ENCODE data around the gene HAAO. TPM values are rescaled to one million over a fixed set of nuclear protein-coding genes. Genes with fewer than 3 reads are reported as not detected.
A peak's percentile ranks its signal among the peaks of the same experiment; 100 is the strongest.

HAAO gene
- total RNA-seq, 4 donors from 2014 or later, result 1.9 to 29.4 (median 4.0) TPM; not detected in 1

- Histone ChIP-seq H3K27ac (peak overlapping the region in 1 of 4 donors; percentile 9), H3K4me1 (peaks cover 8 to 22% (median 17%) of the 10 kb centered on the region in 4 donors), H3K9me3 (no peaks in the 10 kb centered on the region), H3K36me3 (no peaks in the 10 kb centered on the region), H3K4me3 (no peak overlapping the region), H3K27me3 (no peaks in the 10 kb centered on the region)
- WGBS, 2 donors (ENCODE audit: low coverage in 1 of 2), result 47 to 79% methylated on average over 3 to 11 of the region's 11 CpGs
- intact Hi-C loops (cut with DNase I; ENCODE audit: low total_unique reads) (loop anchor here (10.0 kb wide), 1 partner anchor 401 kb away; the partner anchor contains the start of gene ZFP36L2), in situ Hi-C loops (cut with MboI; ENCODE audit: low pct_ligation_motif_present in 1 of 4, low pct_unique_long_range_greater_than_20kb in 1 of 4, low sequenced_read_pairs in 3 of 4) (loop anchor here in 1 of 4 donors (10.0 kb wide), 2 partner anchors 411 to 661 kb away; no protein-coding TSS in a partner anchor)
- DNase-seq, result no peak
- TF ChIP-seq EP300 (IDR thresholded peaks at IDR 0.05; ENCODE audit: low read depth) (no peak), CTCF (IDR thresholded peaks at IDR 0.05) (no peak), POLR2AphosphoS5 (IDR thresholded peaks at IDR 0.05) (no peak), POLR2A (IDR thresholded peaks at IDR 0.05) (no peak)
These were observed 31.5 kb upstream of the HAAO start for GRCh38 chr2:42823744-42824453.

- Histone ChIP-seq H3K27me3 (no peaks in the 10 kb centered on the region), H3K4me1 (peaks cover 4 to 21% (median 7%) of the 10 kb centered on the region in 4 donors), H3K27ac (peak overlapping the region in 2 of 4 donors; percentile 22 to 27), H3K4me3 (no peak overlapping the region), H3K36me3 (no peaks in the 10 kb centered on the region), H3K9me3 (no peaks in the 10 kb centered on the region)
- DNase-seq, result peak; percentile 49
- intact Hi-C loops (cut with DNase I; ENCODE audit: low total_unique reads), result no loop called here
- 44% methylated on average over 2 of the region's 2 CpGs; no CpG with 5 or more reads in 1 of the 2 donors for WGBS, 2 donors (ENCODE audit: low coverage in 1 of 2)
- TF ChIP-seq POLR2A (IDR thresholded peaks at IDR 0.05) (no peak), EP300 (IDR thresholded peaks at IDR 0.05; ENCODE audit: low read depth) (no peak), POLR2AphosphoS5 (IDR thresholded peaks at IDR 0.05) (no peak), CTCF (IDR thresholded peaks at IDR 0.05) (no peak)
- in situ Hi-C loops (cut with MboI; ENCODE audit: low pct_ligation_motif_present in 1 of 4, low pct_unique_long_range_greater_than_20kb in 1 of 4, low sequenced_read_pairs in 3 of 4), result no loop called here
These were observed 26.8 kb upstream of the HAAO start for GRCh38 chr2:42819160-42819559.

- Histone ChIP-seq H3K4me3 (no peak overlapping the region), H3K4me1 (peaks cover 0 to 16% (median 7%) of the 10 kb centered on the region in 4 donors), H3K27me3 (no peaks in the 10 kb centered on the region), H3K36me3 (no peaks in the 10 kb centered on the region), H3K9me3 (no peaks in the 10 kb centered on the region), H3K27ac (no peak overlapping the region)
- 82 to 88% methylated on average over 2 of the region's 2 CpGs for WGBS, 2 donors (ENCODE audit: low coverage in 1 of 2)
- in situ Hi-C loops (cut with MboI; ENCODE audit: low pct_ligation_motif_present in 1 of 4, low pct_unique_long_range_greater_than_20kb in 1 of 4, low sequenced_read_pairs in 3 of 4) (no loop called here), intact Hi-C loops (cut with DNase I; ENCODE audit: low total_unique reads) (no loop called here)
- DNase-seq, result no peak
- TF ChIP-seq POLR2A (IDR thresholded peaks at IDR 0.05), result no peak
- TF ChIP-seq CTCF (IDR thresholded peaks at IDR 0.05), result no peak
- TF ChIP-seq EP300 (IDR thresholded peaks at IDR 0.05; ENCODE audit: low read depth), result no peak
- no peak for TF ChIP-seq POLR2AphosphoS5 (IDR thresholded peaks at IDR 0.05)
These were observed 23.3 kb upstream of the HAAO start for GRCh38 chr2:42815726-42816125.

GRCh38 chr2:42813763-42814162, 21.4 kb upstream of the HAAO start:
- Histone ChIP-seq H3K4me1 (peaks cover 5 to 14% (median 10%) of the 10 kb centered on the region in 4 donors), H3K9me3 (no peaks in the 10 kb centered on the region), H3K27me3 (no peaks in the 10 kb centered on the region), H3K36me3 (no peaks in the 10 kb centered on the region), H3K4me3 (no peak overlapping the region), H3K27ac (no peak overlapping the region)
- intact Hi-C loops (cut with DNase I; ENCODE audit: low total_unique reads), result no loop called here
- in situ Hi-C loops (cut with MboI; ENCODE audit: low pct_ligation_motif_present in 1 of 4, low pct_unique_long_range_greater_than_20kb in 1 of 4, low sequenced_read_pairs in 3 of 4), result no loop called here
- TF ChIP-seq CTCF (IDR thresholded peaks at IDR 0.05), result no peak
- TF ChIP-seq POLR2A (IDR thresholded peaks at IDR 0.05), result no peak
- TF ChIP-seq POLR2AphosphoS5 (IDR thresholded peaks at IDR 0.05), result no peak
- TF ChIP-seq EP300 (IDR thresholded peaks at IDR 0.05; ENCODE audit: low read depth), result no peak
- DNase-seq, result no peak
- WGBS, 2 donors (ENCODE audit: low coverage in 1 of 2), result 83% methylated on average over 2 of the region's 2 CpGs; no CpG with 5 or more reads in 1 of the 2 donors

All from transverse colon (tissue), 4 donors.